ENCODE data around the gene EMP2. TPM values are rescaled to one million over a fixed set of nuclear protein-coding genes. Genes with fewer than 3 reads are reported as not detected.
A peak's percentile ranks its signal among the peaks of the same experiment; 100 is the strongest.

Gene EMP2
- polyA plus RNA-seq, 3 donors = not detected

DNA sequence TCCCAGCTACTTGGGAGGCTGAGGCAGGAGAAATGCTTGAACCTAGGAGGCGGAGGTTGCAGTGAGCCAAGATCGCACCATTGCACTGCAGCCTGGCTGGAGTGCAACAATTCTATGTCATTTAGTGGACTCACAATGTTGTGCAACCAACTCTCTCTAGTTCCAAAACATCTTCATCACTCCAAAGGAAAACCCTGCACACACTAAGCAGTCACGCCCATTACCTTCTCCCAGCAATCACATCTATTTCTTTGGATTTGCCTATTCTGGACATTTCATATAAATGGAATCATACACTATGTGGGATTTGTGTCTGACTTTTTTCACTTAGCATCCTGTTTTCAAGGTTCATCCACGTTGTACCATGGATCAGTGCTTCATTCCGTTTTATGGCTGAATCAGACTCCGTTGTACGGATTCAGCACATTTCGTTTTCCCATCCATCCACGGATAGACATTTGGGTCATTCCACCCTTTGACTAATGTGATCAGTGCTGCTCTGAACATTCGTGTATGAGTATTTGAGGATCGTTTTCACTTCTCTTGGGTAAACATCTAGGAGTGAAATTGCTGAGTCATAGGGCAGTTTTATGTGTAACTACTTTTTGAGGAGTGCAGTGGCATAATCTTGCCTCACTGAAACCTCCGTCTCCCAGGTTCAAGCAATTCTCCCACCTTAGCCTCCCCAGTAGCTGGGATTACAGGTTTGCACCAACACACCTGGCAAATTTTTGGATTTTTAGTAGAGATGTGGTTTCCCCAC is 45.4 kb upstream of the EMP2 start:
- Histone ChIP-seq H3K4me1 (ENCODE audit: control insufficient read depth in 1 of 2, insufficient read depth in 2 of 2, low read length in 2 of 2) (peaks cover 54 to 68% of the 10 kb centered on the region in 2 donors), H3K27ac (ENCODE audit: low read depth in 1 of 2, low read length in 2 of 2) (peak overlapping the region in 1 of 2 donors; percentile 58), H3K79me2 (ENCODE audit: insufficient read depth, low read length) (no peaks in the 10 kb centered on the region), H3K4me2 (replicated peaks; ENCODE audit: extremely low read depth, low read length, poor library complexity, severe bottlenecking) (peak overlapping the region; percentile 24), H3K9ac (ENCODE audit: insufficient read depth, low read length, poor library complexity, severe bottlenecking) (no peak overlapping the region), H3K4me3 (replicated peaks in 1 of 3; ENCODE audit: low read depth in 2 of 3, low read length in 3 of 3) (no peak overlapping the region), H3K36me3 (replicated peaks in 1 of 2; ENCODE audit: control insufficient read depth in 1 of 2, insufficient read depth in 2 of 2, low read length in 2 of 2) (no peaks in the 10 kb centered on the region), H3K9me3 (replicated peaks in 1 of 2; ENCODE audit: control insufficient read depth in 1 of 2, insufficient read depth in 1 of 2, low read length in 2 of 2) (no peaks in the 10 kb centered on the region), H2AFZ (ENCODE audit: insufficient read depth, low read depth, low read length, poor library complexity, severe bottlenecking) (no peak overlapping the region), H3K27me3 (ENCODE audit: control insufficient read depth in 2 of 2, insufficient read depth in 2 of 2, low read length in 2 of 2) (no peaks in the 10 kb centered on the region), H4K20me1 (ENCODE audit: insufficient read depth, low read length) (no peaks in the 10 kb centered on the region)
- Mint-ChIP-seq H3K4me1 (peaks cover 53% of the 10 kb centered on the region), H3K9me3 (peaks cover 0 to 6% (median 0%) of the 10 kb centered on the region in 7 donors), H3K27me3 (ENCODE audit: low read depth in 3 of 3) (peaks cover 0 to 2% (median 0%) of the 10 kb centered on the region in 3 donors), H3K27ac (peak overlapping the region; percentile 33 to 87 (median 75)), H3K36me3 (no peaks in the 10 kb centered on the region), H3K4me3 (no peak overlapping the region)
- 80% methylated on average over 7 of the region's 12 CpGs for WGBS (ENCODE audit: insufficient coverage)
- TF ChIP-seq, protein P1, sequence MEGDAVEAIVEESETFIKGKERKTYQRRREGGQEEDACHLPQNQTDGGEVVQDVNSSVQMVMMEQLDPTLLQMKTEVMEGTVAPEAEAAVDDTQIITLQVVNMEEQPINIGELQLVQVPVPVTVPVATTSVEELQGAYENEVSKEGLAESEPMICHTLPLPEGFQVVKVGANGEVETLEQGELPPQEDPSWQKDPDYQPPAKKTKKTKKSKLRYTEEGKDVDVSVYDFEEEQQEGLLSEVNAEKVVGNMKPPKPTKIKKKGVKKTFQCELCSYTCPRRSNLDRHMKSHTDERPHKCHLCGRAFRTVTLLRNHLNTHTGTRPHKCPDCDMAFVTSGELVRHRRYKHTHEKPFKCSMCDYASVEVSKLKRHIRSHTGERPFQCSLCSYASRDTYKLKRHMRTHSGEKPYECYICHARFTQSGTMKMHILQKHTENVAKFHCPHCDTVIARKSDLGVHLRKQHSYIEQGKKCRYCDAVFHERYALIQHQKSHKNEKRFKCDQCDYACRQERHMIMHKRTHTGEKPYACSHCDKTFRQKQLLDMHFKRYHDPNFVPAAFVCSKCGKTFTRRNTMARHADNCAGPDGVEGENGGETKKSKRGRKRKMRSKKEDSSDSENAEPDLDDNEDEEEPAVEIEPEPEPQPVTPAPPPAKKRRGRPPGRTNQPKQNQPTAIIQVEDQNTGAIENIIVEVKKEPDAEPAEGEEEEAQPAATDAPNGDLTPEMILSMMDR (IDR thresholded peaks at IDR 0.05) = no peak
- intact Hi-C loops (cut with micrococcal nuclease) = loop anchor here in 1 of 2 donors (10.0 kb wide), 1 partner anchor 239 kb away; no protein-coding TSS in a partner anchor
- peak; percentile 55 to 83 (median 82) for DNase-seq

DNA sequence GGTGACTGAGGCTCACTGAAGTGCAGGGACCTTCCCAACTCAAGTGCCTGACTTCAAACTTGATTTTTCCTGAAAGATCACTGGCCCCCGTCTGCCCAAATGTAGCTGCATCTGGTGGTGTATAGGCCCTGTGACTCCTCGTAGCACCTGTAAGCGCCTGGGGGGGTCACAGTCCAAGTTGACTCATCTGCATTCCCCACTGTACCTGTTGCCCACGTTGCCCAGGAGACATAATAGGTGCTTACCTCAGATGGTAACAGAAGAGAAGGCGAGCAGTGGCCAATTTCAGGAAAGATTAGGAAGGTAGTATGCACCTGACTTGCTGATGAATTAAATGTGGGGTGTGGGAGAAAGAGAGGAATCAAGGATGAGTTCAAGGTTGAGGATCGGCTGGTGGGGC is 44.1 kb upstream of the EMP2 start:
- H3K9me3 Mint-ChIP-seq = peaks cover 0 to 6% (median 0%) of the 10 kb centered on the region in 7 donors
- H3K4me3 ChIP-seq (replicated peaks in 1 of 3; ENCODE audit: low read depth in 2 of 3, low read length in 3 of 3) = no peak overlapping the region
- no peaks in the 10 kb centered on the region for H3K36me3 Mint-ChIP-seq
- H3K27ac ChIP-seq (ENCODE audit: low read depth in 1 of 2, low read length in 2 of 2) = no peak overlapping the region
- no peak overlapping the region for H3K4me2 ChIP-seq (replicated peaks; ENCODE audit: extremely low read depth, low read length, poor library complexity, severe bottlenecking)
- H3K4me1 ChIP-seq (ENCODE audit: control insufficient read depth in 1 of 2, insufficient read depth in 2 of 2, low read length in 2 of 2) = peaks cover 51 to 65% of the 10 kb centered on the region in 2 donors
- no peaks in the 10 kb centered on the region for H3K79me2 ChIP-seq (ENCODE audit: insufficient read depth, low read length)
- peaks cover 50% of the 10 kb centered on the region for H3K4me1 Mint-ChIP-seq
- H3K27ac Mint-ChIP-seq = peak overlapping the region in 1 of 7 donors; percentile 34
- H4K20me1 ChIP-seq (ENCODE audit: insufficient read depth, low read length) = no peaks in the 10 kb centered on the region
- H3K9ac ChIP-seq (ENCODE audit: insufficient read depth, low read length, poor library complexity, severe bottlenecking) = no peak overlapping the region
- no peaks in the 10 kb centered on the region for H3K9me3 ChIP-seq (replicated peaks in 1 of 2; ENCODE audit: control insufficient read depth in 1 of 2, insufficient read depth in 1 of 2, low read length in 2 of 2)
- intact Hi-C loops (cut with micrococcal nuclease) = loop anchor here in 1 of 2 donors (10.0 kb wide), 1 partner anchor 240 kb away; no protein-coding TSS in a partner anchor
- no peak overlapping the region for H3K4me3 Mint-ChIP-seq
- no peaks in the 10 kb centered on the region for H3K36me3 ChIP-seq (replicated peaks in 1 of 2; ENCODE audit: control insufficient read depth in 1 of 2, insufficient read depth in 2 of 2, low read length in 2 of 2)
- DNase-seq = no peak
- WGBS (ENCODE audit: insufficient coverage) = 100% methylated on average over 4 of the region's 6 CpGs
- H2AFZ ChIP-seq (ENCODE audit: insufficient read depth, low read depth, low read length, poor library complexity, severe bottlenecking) = no peak overlapping the region
- H3K27me3 ChIP-seq (ENCODE audit: control insufficient read depth in 2 of 2, insufficient read depth in 2 of 2, low read length in 2 of 2) = no peaks in the 10 kb centered on the region
- H3K27me3 Mint-ChIP-seq (ENCODE audit: low read depth in 3 of 3) = peaks cover 2% of the 10 kb centered on the region in 3 donors
- TF ChIP-seq, protein P1 (IDR thresholded peaks at IDR 0.05) = no peak
